ENCODE results near the gene FOXP2. TPM values are rescaled to one million over a fixed set of nuclear protein-coding genes. Genes with fewer than 3 reads are reported as not detected.

Gene FOXP2
- total RNA-seq, 2 experiments from 2014 or later: not detected

GRCh38 chr7:114740941-114741340 lies 326.3 kb downstream of the FOXP2 start:
- POLR2A ChIA-PET: no interaction called here
- Mint-ChIP-seq H3K9me3 (no peaks in the 10 kb centered on the region), H3K4me1 (ENCODE audit: low read depth) (no peaks in the 10 kb centered on the region), H3K4me3 (no peak overlapping the region), H3K27ac (no peak overlapping the region), H3K27me3 (no peaks in the 10 kb centered on the region), H3K36me3 (no peaks in the 10 kb centered on the region)
- CTCF ChIA-PET: no interaction called here
- DNase-seq: no peak
- intact Hi-C loops (cut with micrococcal nuclease): no loop called here

GRCh38 chr7:114741911-114742310 lies 327.3 kb downstream of the FOXP2 start:
- Mint-ChIP-seq H3K9me3 (no peaks in the 10 kb centered on the region), H3K27ac (no peak overlapping the region), H3K36me3 (no peaks in the 10 kb centered on the region), H3K4me3 (no peak overlapping the region), H3K4me1 (ENCODE audit: low read depth) (no peaks in the 10 kb centered on the region), H3K27me3 (no peaks in the 10 kb centered on the region)
- intact Hi-C loops (cut with micrococcal nuclease): no loop called here
- POLR2A ChIA-PET: no interaction called here
- CTCF ChIA-PET: no interaction called here
- DNase-seq: no peak

Small RNA genes within 50 kb of the gene (microRNA-seq; reads per million reads assigned to microRNA genes)
- not detected for gene MIR3666 (ENCODE audit: borderline microRNAs expressed, borderline number of aligned reads, borderline replicate concordance)

Data from activated CD4-positive, alpha-beta memory T cell treated with anti-CD3 and anti-CD28 coated beads for 36 hours (primary cell).